ENCODE results near the gene LENG8.
"Not testable (repeated sequence)": the region's sequence is repeated elsewhere in the genome, so short reads cannot be mapped to it uniquely, and the experiment has no call there.

Gene LENG8

GRCh38 chr19:54489341-54489740 lies 40.3 kb downstream of the LENG8 start:
- no peak for TF ChIP-seq CTCF (conservative IDR thresholded peaks at IDR 0.05; ENCODE audit: low read depth)
- no peak for DNase-seq (ENCODE audit: low spot score)
- ChIA-PET CTCF (no interaction called here), POLR2A (ENCODE audit: low non-redundant PET) (no interaction called here)
- H3K27ac ChIP-seq = no peak overlapping the region

- H3K27ac ChIP-seq = no peak overlapping the region
- no peak for TF ChIP-seq CTCF (conservative IDR thresholded peaks at IDR 0.05; ENCODE audit: low read depth)
- ChIA-PET CTCF (no interaction called here), POLR2A (ENCODE audit: low non-redundant PET) (no interaction called here)
- no peak for DNase-seq (ENCODE audit: low spot score)
Measured at GRCh38 chr19:54489766-54490165, 40.8 kb downstream of the LENG8 start.

- no peak for DNase-seq (ENCODE audit: low spot score)
- POLR2A ChIA-PET (ENCODE audit: low non-redundant PET) = no interaction called here
- TF ChIP-seq CTCF (conservative IDR thresholded peaks at IDR 0.05; ENCODE audit: low read depth) = no peak
- no peak overlapping the region for H3K27ac ChIP-seq
- CTCF ChIA-PET = no interaction called here
Measured at GRCh38 chr19:54492568-54492967, 43.6 kb downstream of the LENG8 start.

- CTCF ChIA-PET = interaction anchor here (1.1 kb wide), 1 partner anchor 12 kb away, joined by 3 read pairs; no protein-coding TSS in a partner anchor
- POLR2A ChIA-PET (ENCODE audit: low non-redundant PET); H3K27ac ChIP-seq; DNase-seq (ENCODE audit: low spot score): not testable (repeated sequence)
Measured at GRCh38 chr19:54493056-54493455, 44.1 kb downstream of the LENG8 start.

GRCh38 chr19:54493967-54494585 lies 45.1 kb downstream of the LENG8 start:
- POLR2A ChIA-PET (ENCODE audit: low non-redundant PET) = no interaction called here
- H3K27ac ChIP-seq = no peak overlapping the region
- no peak for TF ChIP-seq CTCF (conservative IDR thresholded peaks at IDR 0.05; ENCODE audit: low read depth)
- no peak for DNase-seq (ENCODE audit: low spot score)
- CTCF ChIA-PET = interaction anchor here (1.1 kb wide), 1 partner anchor 13 kb away, joined by 3 read pairs; no protein-coding TSS in a partner anchor

- POLR2A ChIA-PET (ENCODE audit: low non-redundant PET); DNase-seq (ENCODE audit: low spot score); CTCF ChIA-PET; H3K27ac ChIP-seq: not testable (repeated sequence)
Measured at GRCh38 chr19:54495284-54495683, 46.3 kb downstream of the LENG8 start.

GRCh38 chr19:54497747-54498450 lies 48.9 kb downstream of the LENG8 start:
- H3K27ac ChIP-seq; POLR2A ChIA-PET (ENCODE audit: low non-redundant PET); CTCF ChIA-PET; DNase-seq (ENCODE audit: low spot score): not testable (repeated sequence)

GRCh38 chr19:54498451-54498772 lies 49.4 kb downstream of the LENG8 start:
- H3K27ac ChIP-seq; POLR2A ChIA-PET (ENCODE audit: low non-redundant PET); CTCF ChIA-PET: not testable (repeated sequence)

More at GRCh38 chr19:54498451-54498772, 49.4 kb downstream of the LENG8 start:
- not testable (repeated sequence) for DNase-seq (ENCODE audit: low spot score)

All from RWPE1 (cell line).